HCT116 (cell line): ENCODE data around the gene CABYR. TPM values are rescaled to one million over a fixed set of nuclear protein-coding genes. Genes with fewer than 3 reads are reported as not detected.

Experiments
- ATAC-seq: fragments of 200-7000 bp; cut with Tn5 transposase; 2 replicates; pipeline ENCODE4 v1.9.1; 2020; ENCODE audit warnings: mild to moderate bottlenecking, moderate library complexity
- BruUV-seq: library from RNA; stranded (reverse); fragments of 400-500 nt; replicated peaks from 2 replicates; lab custom pipeline; 2021; lab: Mats Ljungman, UMichigan
- CTCF ChIA-PET: fragments of 300-600 bp; sonication (Branson Sonifier 250); formaldehyde crosslinking; loops from one replicate; lab custom pipeline; 2021; ENCODE audit warnings: antibody characterized with exemption; lab: Charles Lee
- POLR2A ChIA-PET: fragments of 300-600, 350-600 bp; sonication (Branson Sonifier 250); formaldehyde crosslinking; loops from one replicate; lab custom pipeline; 2021; ENCODE audit warnings: antibody characterized with exemption; lab: Charles Lee
- RAD21 ChIA-PET, 2 experiments: fragments of 300-600 bp; sonication (Branson Sonifier 250); formaldehyde crosslinking; loops; one replicate each; lab custom pipeline; 2023; ENCODE audit warnings: low total read pairs in 2 of 2; ENCODE audit not compliant: uncharacterized antibody in 2 of 2, unreplicated experiment in 2 of 2, low non-redundant PET in 1 of 2; lab: Charles Lee
- DNase-seq: peaks from one replicate; pipeline ENCODE4 v3.0.0-alpha.2; 2010; ENCODE audit warnings: low read depth, low spot score
- H2AFZ ChIP-seq: fragments of 200-600 bp; shearing (Covaris generic), sonication (generic); 2 replicates; pipeline ENCODE4 v1.6.1; 2017; ENCODE audit warnings: low read depth, mixed run types, mixed read lengths, antibody characterized with exemption, low read length; ENCODE audit not compliant: poor library complexity, severe bottlenecking
- H3K27ac ChIP-seq: 2 replicates; pipeline ENCODE4 v1.5.1; 2012; ENCODE audit warnings: low read depth, low read length
- H3K27me3 ChIP-seq: fragments of 200-600 bp; sonication (generic); 2 replicates; pipeline ENCODE4 v1.6.1; 2016; ENCODE audit warnings: mixed run types, low read length, mixed read lengths; ENCODE audit not compliant: insufficient read depth
- H3K36me3 ChIP-seq, 2 experiments: fragments of 200-500 bp in 1 of 2; fragments of 200-600 bp in 1 of 2; sonication (Bioruptor generic) in 1 of 2; sonication (generic) in 1 of 2; 2 replicates each; pipeline versions ENCODE4 v1.5.1 to v1.6.1; 2014 to 2016; ENCODE audit warnings: low read length in 2 of 2, inconsistent platforms in 1 of 2, mixed read lengths in 1 of 2, mixed run types in 1 of 2; ENCODE audit not compliant: insufficient read depth in 2 of 2, control insufficient read depth in 1 of 2
- H3K4me1 ChIP-seq, 2 experiments: fragments of 200-600 bp in 1 of 2; sonication (generic) in 1 of 2; 2 replicates each; pipeline versions ENCODE4 v1.5.1 to v1.6.1; 2012 to 2017; ENCODE audit warnings: low read length in 2 of 2, inconsistent platforms in 1 of 2, mild to moderate bottlenecking in 1 of 2, mixed read lengths in 1 of 2, mixed run types in 1 of 2, moderate library complexity in 1 of 2; ENCODE audit not compliant: insufficient read depth in 2 of 2, control insufficient read depth in 1 of 2
- H3K4me2 ChIP-seq: fragments of 200-600 bp; sonication (generic); 2 replicates; pipeline ENCODE4 v1.6.1; 2017; ENCODE audit warnings: mixed run types, low read length, mixed read lengths
- H3K4me3 ChIP-seq, 2 experiments: fragments of 200-600 bp in 1 of 2; sonication (generic) in 1 of 2; replicated peaks in 1 of 2; 2 replicates each; pipeline ENCODE4 v1.5.1; 2011 to 2016; ENCODE audit warnings: low read length in 2 of 2, control low read depth in 1 of 2, low read depth in 1 of 2, mild to moderate bottlenecking in 1 of 2, mixed read lengths in 1 of 2, mixed run types in 1 of 2
- H3K79me2 ChIP-seq: fragments of 200-600 bp; sonication (generic); 2 replicates; pipeline ENCODE4 v1.6.1; 2017; ENCODE audit warnings: mild to moderate bottlenecking, mixed run types, low read length, moderate library complexity, mixed read lengths; ENCODE audit not compliant: insufficient read depth
- H3K9ac ChIP-seq: fragments of 200-600 bp; sonication (generic); 2 replicates; pipeline ENCODE4 v1.6.1; 2016; ENCODE audit warnings: low read length, mixed read lengths
- H3K9me2 ChIP-seq: fragments of 200-600 bp; sonication (generic), shearing (Covaris generic); 2 replicates; pipeline ENCODE4 v1.6.1; 2017; ENCODE audit warnings: mixed run types, mild to moderate bottlenecking, moderate library complexity; ENCODE audit not compliant: insufficient read depth
- H3K9me3 ChIP-seq, 2 experiments: fragments of 200-500 bp in 1 of 2; fragments of 200-600 bp in 1 of 2; sonication (Bioruptor generic) in 1 of 2; sonication (generic) in 1 of 2; 2 replicates each; pipeline ENCODE4 v1.6.1; 2014 to 2017; ENCODE audit warnings: low read length in 2 of 2, mixed read lengths in 2 of 2, inconsistent platforms in 1 of 2, low read depth in 1 of 2, mild to moderate bottlenecking in 1 of 2, mixed run types in 1 of 2, moderate library complexity in 1 of 2; ENCODE audit not compliant: control insufficient read depth in 1 of 2, insufficient read depth in 1 of 2
- H4K20me1 ChIP-seq: fragments of 200-600 bp; sonication (generic), shearing (Covaris generic); 2 replicates; pipeline ENCODE4 v1.6.1; 2017; ENCODE audit warnings: mixed run types, mild to moderate bottlenecking, moderate library complexity; ENCODE audit not compliant: insufficient read depth
- CEBPB ChIP-seq: IDR thresholded peaks from 2 replicates; pipeline ENCODE4 v1.6.1; 2012; ENCODE audit warnings: low read depth
- ELF1 ChIP-seq: IDR thresholded peaks from 2 replicates; pipeline ENCODE4 v1.6.1; 2012; ENCODE audit warnings: low read depth, borderline replicate concordance
- EZH2 ChIP-seq: fragments of 200-600 bp; sonication (generic); IDR thresholded peaks from 2 replicates; pipeline ENCODE4 v1.6.1; 2017; ENCODE audit warnings: antibody characterized with exemption, mixed run types
- POLR2AphosphoS5 ChIP-seq: IDR thresholded peaks from 2 replicates; pipeline ENCODE4 v1.6.1; 2011; ENCODE audit warnings: mild to moderate bottlenecking, low read depth, low read length, moderate library complexity
- RAD21 ChIP-seq: IDR thresholded peaks from 2 replicates; pipeline ENCODE4 v1.6.1; 2012; ENCODE audit warnings: low read depth, mild to moderate bottlenecking
- SRF ChIP-seq: IDR thresholded peaks from 2 replicates; pipeline ENCODE4 v1.6.1; 2012; ENCODE audit warnings: low read depth
- YY1 ChIP-seq: IDR thresholded peaks from 2 replicates; pipeline ENCODE4 v1.6.1; 2011; ENCODE audit warnings: low read length, low read depth, moderate library complexity, mild to moderate bottlenecking; ENCODE audit not compliant: insufficient replicate concordance; ENCODE audit errors: extremely low read depth
- ZFX ChIP-seq: fragments of 450-650 bp; IDR thresholded peaks from 2 replicates; pipeline ENCODE4 v1.6.1; 2017
- intact Hi-C: fragments of 100-400 bp; cut with micrococcal nuclease; formaldehyde crosslinking; loops from 2 replicates; pipeline ENCODE4 v1.10.0; 2022
- total RNA-seq: library from RNA; stranded (reverse); gene quantifications from one replicate; pipeline ENCODE4 v1.2.1, GENCODE V29; 2021; ENCODE audit not compliant: unreplicated experiment

Gene CABYR
- total RNA-seq, 1 experiment from 2014 or later = not detected

- TF ChIP-seq RAD21 (0 out of 2 replicates have a peak, but pooled peaks have one; percentile 4), SRF (0 out of 2 replicates have a peak, but pooled peaks have one; percentile 23), YY1 (no peak), CEBPB (peak; percentile 41; the same call in 1 of the 2 replicates), POLR2AphosphoS5 (peak; percentile 58), ELF1 (no peak), ZFX (no peak), EZH2 (no peak)
These were observed 25.8 kb upstream of the CABYR start (continued) for GRCh38 chr18:24112874-24113615.

DNA sequence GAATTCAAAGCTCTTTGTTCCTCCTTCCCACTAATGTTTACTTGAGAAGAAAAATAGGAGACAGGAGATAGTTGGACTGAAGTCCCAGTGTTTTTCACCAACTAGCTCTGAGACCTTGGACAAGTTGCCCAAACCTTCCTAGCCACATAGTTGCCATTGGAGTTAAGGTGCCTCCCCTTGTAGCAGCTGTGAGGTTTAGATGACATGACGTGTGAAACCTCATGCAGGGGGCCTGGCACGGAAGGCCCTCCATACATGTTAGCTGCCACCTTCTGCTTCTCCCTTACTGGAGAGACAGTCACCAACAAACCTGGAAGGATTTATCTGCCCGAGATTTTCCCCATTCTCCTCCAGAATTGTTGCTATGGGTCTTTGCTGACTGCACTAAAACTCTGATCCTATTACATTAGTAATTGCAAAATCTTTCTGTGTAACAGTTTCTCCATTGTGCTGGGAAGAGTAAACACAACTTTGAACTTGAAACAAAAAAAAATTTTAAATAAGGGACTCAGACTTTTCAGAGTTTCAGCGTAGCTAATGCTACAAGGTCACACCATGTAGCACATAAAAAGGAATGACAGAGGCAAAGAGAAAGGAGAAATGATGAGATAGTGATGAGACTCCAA lies 23.8 kb upstream of the CABYR start:
- Histone ChIP-seq H3K36me3 (no peaks in the 10 kb centered on the region), H4K20me1 (no peaks in the 10 kb centered on the region), H2AFZ (no peak overlapping the region), H3K27me3 (no peaks in the 10 kb centered on the region), H3K4me1 (peaks cover 18 to 22% of the 10 kb centered on the region in 2 experiments), H3K9me3 (no peaks in the 10 kb centered on the region), H3K9ac (no peak overlapping the region), H3K79me2 (no peaks in the 10 kb centered on the region), H3K27ac (no peak overlapping the region), H3K4me3 (no peak overlapping the region), H3K4me2 (no peak overlapping the region), H3K9me2 (no peaks in the 10 kb centered on the region)
- BruUV-seq = no TSS peak
- POLR2A ChIA-PET = no interaction called here
- TF ChIP-seq SRF = no peak
- RAD21 ChIA-PET = no interaction called here
- ATAC-seq (no peak), DNase-seq (no peak)
- intact Hi-C loops = loop anchor here (5.0 to 10.0 kb wide), 5 partner anchors 38 to 620 kb away; partner anchors contain the start of gene TTC39C
- CTCF ChIA-PET = interaction anchor here (1.2 kb wide), 1 partner anchor 197 kb away, joined by 3 read pairs; no protein-coding TSS in a partner anchor
